Right lobe of liver (tissue), 6 donors: ENCODE results near the gene SIM1. TPM values are rescaled to one million over a fixed set of nuclear protein-coding genes. Genes with fewer than 3 reads are reported as not detected.

Experiments
- ATAC-seq, 4 donors: fragments of 200-7000 bp; cut with Tn5 transposase; one replicate each; pipeline ENCODE4 v1.9.1; 2020; ENCODE audit warnings: mild to moderate bottlenecking in 4 of 4, moderate library complexity in 4 of 4
- DNase-seq, 3 donors: peaks; one replicate each; pipeline ENCODE4 v3.0.0-alpha.2; 2020
- H3K27ac ChIP-seq, 3 donors: fragments of 200-600 bp; one replicate each; pipeline ENCODE4 v1.8.0; 2022
- H3K27me3 ChIP-seq, 2 donors: fragments of 200-600 bp; one replicate each; pipeline ENCODE4 v1.8.0; 2022
- H3K36me3 ChIP-seq, 4 donors: fragments of 200-600 bp; sonication (generic) in 1 of 4; one replicate each; pipeline versions ENCODE4 v1.5.1 to v1.8.0; 2017 to 2022; ENCODE audit warnings: control low read depth in 1 of 4
- H3K4me1 ChIP-seq, 4 donors: fragments of 200-600 bp; sonication (generic) in 1 of 4; one replicate each; pipeline versions ENCODE4 v1.5.1 to v1.8.0; 2017 to 2022; ENCODE audit warnings: control low read depth in 1 of 4
- H3K4me3 ChIP-seq, 3 donors: fragments of 200-600 bp; one replicate each; pipeline ENCODE4 v1.8.0; 2022
- H3K9me3 ChIP-seq, 4 donors: fragments of 200-600 bp; sonication (generic) in 1 of 4; one replicate each; pipeline versions ENCODE4 v1.5.1 to v1.8.0; 2017 to 2022; ENCODE audit warnings: control low read depth in 1 of 4
- CTCF ChIP-seq, 4 donors: fragments of 200-600 bp in 3 of 4; fragments of 450-650 bp in 1 of 4; IDR thresholded peaks; one replicate each; pipeline versions ENCODE4 v1.5.1 to v1.8.0; 2016 to 2022; ENCODE audit warnings: antibody characterized with exemption in 4 of 4, mild to moderate bottlenecking in 2 of 4
- POLR2A ChIP-seq: fragments of 450-650 bp; IDR thresholded peaks from one replicate; pipeline ENCODE4 v1.6.1; 2017; ENCODE audit warnings: antibody characterized with exemption, mild to moderate bottlenecking
- WGBS: methylation state at CpG from one replicate; pipeline ENCODE4 v1.1.6; 2018; ENCODE audit warnings: low coverage, low lambda C conversion rate; ENCODE audit not compliant: insufficient coverage; ENCODE audit errors: missing lambda C conversion rate; 5-methylcytosine and 5-hydroxymethylcytosine counted together
- intact Hi-C, 2 donors: fragments of 100-400 bp; cut with DNase I; formaldehyde crosslinking; loops; one replicate each; pipeline versions ENCODE4 v1.11.2 to v1.14.1; 2022
- total RNA-seq, 6 experiments: library from RNA; depleted of rRNA in 2 of 6; stranded (reverse); fragments of >200 nt in 2 of 6; fragmentation: NEBNext Ultra II Directional in 3 of 6; extraction: Animal tissue kit (Norgen Biotek cat#: 25700) in 3 of 6; gene quantifications; one replicate each; pipeline versions ENCODE4 v1.1.0 to v1.2.4, GENCODE V29; 2016 to 2023
- donor health status: DM: no; HTN: yes; CAD: no.
- donor health status: DM: no; HTN: no; CAD: no.
- donor health status: DM: no; HTN: no; CAD: no.
- donor health status: DM: no; HTN: yes; CAD: no.
- donor health status: DM: no; HTN: yes; CAD: no.

The SIM1 gene
- total RNA-seq, 6 experiments from 2014 or later = 0.04 to 0.07 TPM; not detected in 4

DNA sequence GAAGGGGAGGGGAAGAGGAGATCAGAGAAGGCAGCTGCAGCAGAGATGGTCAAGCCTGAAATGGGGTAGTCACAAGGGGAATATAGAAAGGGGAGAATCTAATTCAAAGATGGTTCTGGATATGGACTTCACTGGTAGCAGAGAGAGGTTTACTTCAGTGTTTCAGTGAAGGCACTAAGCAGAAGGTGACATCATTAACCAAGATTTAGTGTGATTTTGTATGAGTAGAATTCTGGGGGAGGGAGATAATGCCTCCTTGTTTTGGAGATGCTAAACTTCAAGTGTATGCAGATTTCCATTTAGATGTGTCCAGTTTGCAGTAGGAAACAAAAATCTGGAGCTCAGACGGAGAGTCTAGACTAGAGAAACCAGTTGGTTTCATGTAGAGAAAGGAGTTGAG is 13.1 kb downstream of the SIM1 start:
- TF ChIP-seq CTCF (IDR thresholded peaks at IDR 0.05) (no peak), POLR2A (no peak)
- intact Hi-C loops = no loop called here
- peaks cover 30 to 42% of the 10 kb centered on the region in 2 donors for H3K27me3 ChIP-seq

DNA sequence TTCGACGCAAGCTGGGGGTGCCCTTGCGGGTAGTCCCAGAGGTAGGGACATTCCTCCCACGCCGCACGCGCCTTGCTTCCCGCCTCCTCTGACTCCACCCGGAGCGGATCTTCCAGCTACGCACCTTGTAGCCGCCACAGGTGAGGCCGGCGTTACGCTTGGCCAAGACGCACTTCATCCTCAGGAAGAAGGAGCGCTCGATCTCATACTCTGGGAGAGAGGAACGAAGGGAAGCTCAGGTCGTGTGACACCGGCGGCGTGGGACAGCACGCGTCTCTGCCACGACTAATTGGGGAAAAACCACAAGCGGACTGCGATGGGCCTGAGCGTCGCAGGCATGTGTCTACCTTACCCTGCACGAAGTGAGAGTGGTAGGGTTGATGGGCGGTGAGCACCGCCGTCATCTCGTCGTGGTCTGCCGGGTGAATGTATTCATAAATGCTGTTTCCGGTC is 15.5 kb downstream of the SIM1 start:
- no peak for TF ChIP-seq POLR2A
- no peak for TF ChIP-seq CTCF (IDR thresholded peaks at IDR 0.05)
- Histone ChIP-seq H3K27ac (no peak overlapping the region), H3K4me1 (no peaks in the 10 kb centered on the region), H3K4me3 (no peak overlapping the region), H3K9me3 (no peaks in the 10 kb centered on the region), H3K36me3 (no peaks in the 10 kb centered on the region), H3K27me3 (peaks cover 18 to 36% of the 10 kb centered on the region in 2 donors)
- intact Hi-C loops = no loop called here
- ATAC-seq (no peak), DNase-seq (no peak)
- 12% methylated on average over 18 of the region's 38 CpGs for WGBS

More for the DNA sequence above, 13.1 kb downstream of the SIM1 start:
- Histone ChIP-seq H3K9me3 (no peaks in the 10 kb centered on the region), H3K4me3 (no peak overlapping the region), H3K27ac (no peak overlapping the region), H3K4me1 (peaks cover 0 to 11% (median 0%) of the 10 kb centered on the region in 4 donors), H3K36me3 (no peaks in the 10 kb centered on the region)
- 77% methylated on average over 1 of the region's 1 CpG for WGBS
- ATAC-seq = no peak
- DNase-seq = no peak

GRCh38 chr6:100447900-100448748 is 16.6 kb downstream of the SIM1 start:
- peaks cover 18 to 30% of the 10 kb centered on the region in 2 donors for H3K27me3 ChIP-seq
- no peak for DNase-seq
- intact Hi-C loops = no loop called here
- 25% methylated on average over 17 of the region's 47 CpGs for WGBS
- no peaks in the 10 kb centered on the region for H3K9me3 ChIP-seq
- peak in 1 of 4 donors; percentile 16 for ATAC-seq
- H3K4me3 ChIP-seq = no peak overlapping the region
- TF ChIP-seq POLR2A = no peak
- no peak for TF ChIP-seq CTCF (IDR thresholded peaks at IDR 0.05)
- H3K27ac ChIP-seq = no peak overlapping the region
- H3K36me3 ChIP-seq = no peaks in the 10 kb centered on the region
- no peaks in the 10 kb centered on the region for H3K4me1 ChIP-seq

- peak in 1 of 4 donors; percentile 39 for ATAC-seq
- Histone ChIP-seq H3K4me1 (no peaks in the 10 kb centered on the region), H3K27me3 (peaks cover 18 to 30% of the 10 kb centered on the region in 2 donors), H3K27ac (no peak overlapping the region), H3K4me3 (no peak overlapping the region), H3K36me3 (no peaks in the 10 kb centered on the region), H3K9me3 (no peaks in the 10 kb centered on the region)
- WGBS = 19% methylated on average over 28 of the region's 38 CpGs
- TF ChIP-seq CTCF (IDR thresholded peaks at IDR 0.05) (no peak), POLR2A (no peak)
- intact Hi-C loops = no loop called here
- DNase-seq = no peak
Observed at GRCh38 chr6:100447081-100447899, 17.4 kb downstream of the SIM1 start.
